ENCODE data around the gene CNOT8.
"Not testable (repeated sequence)": the region's sequence is repeated elsewhere in the genome, so short reads cannot be mapped to it uniquely, and the experiment has no call there.

CNOT8 gene

GRCh38 chr5:154858297-154858971, at the start of gene CNOT8:
Gene CNOT8 (plus strand): TSS chr5:154858627. CDS start chr5:154863279, 4,652 bp downstream.
- peak; percentile 98 for DNase-seq

- no peak for DNase-seq
These were observed 47.2 kb upstream of the CNOT8 start for GRCh38 chr5:154811239-154811638.

- DNase-seq = no peak
These were observed 46.6 kb upstream of the CNOT8 start for GRCh38 chr5:154811653-154812465.

GRCh38 chr5:154813158-154813557, 45.3 kb upstream of the CNOT8 start:
- no peak for DNase-seq

DNA sequence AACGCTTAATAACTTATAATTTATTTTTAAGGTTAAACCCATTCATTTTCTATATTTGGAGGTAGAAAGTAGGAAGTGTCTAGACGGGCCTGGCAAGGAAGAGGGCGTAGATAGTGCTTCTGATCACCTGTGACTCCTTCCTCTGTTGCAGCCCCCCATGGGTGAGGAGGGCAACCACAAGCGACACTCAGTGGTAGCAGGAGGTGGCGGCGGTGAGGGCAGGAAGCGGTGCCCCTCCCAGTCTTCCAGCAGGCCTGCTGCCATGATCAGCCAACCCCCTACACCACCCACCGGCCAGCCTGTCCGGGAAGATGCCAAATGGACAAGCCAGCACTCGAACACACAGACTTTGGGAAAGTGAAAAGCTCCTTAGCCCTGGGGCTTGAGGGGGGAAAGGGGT, 44.7 kb upstream of the CNOT8 start:
- DNase-seq = no peak

- no peak for DNase-seq
These were observed 43.4 kb upstream of the CNOT8 start for GRCh38 chr5:154815025-154815424.

DNA sequence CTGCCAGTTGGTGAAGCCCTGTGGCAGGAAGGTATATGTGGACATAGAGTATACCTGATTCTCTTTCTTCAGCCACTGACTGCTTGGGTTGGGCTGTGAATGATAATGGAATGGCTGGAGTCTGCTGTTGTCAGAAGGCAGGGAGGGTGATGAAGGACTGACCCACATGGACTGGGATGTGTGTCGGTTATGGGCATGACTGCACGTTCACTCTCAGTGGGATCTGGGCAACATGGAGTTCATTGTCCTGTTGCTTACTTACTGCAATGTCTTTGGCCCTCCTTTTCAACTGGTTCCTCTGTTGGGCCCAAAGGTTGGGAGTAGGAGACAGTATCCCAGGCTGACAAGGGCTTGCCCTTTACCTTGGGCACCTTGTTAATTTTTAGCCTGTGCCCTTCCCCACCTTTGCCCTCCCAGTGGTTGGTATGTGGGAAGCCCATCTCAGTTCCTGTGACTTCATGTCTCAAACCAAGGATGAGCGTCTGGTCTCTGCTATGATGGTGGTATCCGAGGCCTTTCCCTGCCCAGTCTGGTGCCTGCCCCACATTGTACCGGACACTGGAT, 42.7 kb upstream of the CNOT8 start:
- no peak for DNase-seq

GRCh38 chr5:154816891-154817492, 41.4 kb upstream of the CNOT8 start:
- DNase-seq = no peak

DNA sequence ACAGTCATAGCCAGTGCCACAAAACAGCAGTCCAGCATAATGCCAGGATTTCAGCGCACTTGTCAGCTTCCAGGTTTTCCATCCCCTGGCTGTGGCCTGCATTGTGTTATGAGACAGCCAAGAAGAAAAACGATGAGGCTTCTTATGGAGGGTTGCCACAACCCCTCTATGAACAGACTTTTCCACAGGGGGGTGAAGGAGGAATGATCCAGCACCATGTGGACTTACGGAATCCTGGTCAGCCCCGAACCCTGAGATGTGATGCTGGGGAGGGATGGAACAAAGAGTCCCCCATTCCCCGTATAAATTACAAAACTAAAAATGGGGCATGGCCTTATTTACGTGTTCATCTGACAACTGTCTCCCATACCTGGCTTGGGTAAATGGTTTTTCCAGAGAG, 40.6 kb upstream of the CNOT8 start:
- DNase-seq = no peak

- DNase-seq = no peak
These were observed 39.8 kb upstream of the CNOT8 start for GRCh38 chr5:154818471-154819116.

GRCh38 chr5:154819546-154819945, 38.9 kb upstream of the CNOT8 start:
- no peak for DNase-seq

DNA sequence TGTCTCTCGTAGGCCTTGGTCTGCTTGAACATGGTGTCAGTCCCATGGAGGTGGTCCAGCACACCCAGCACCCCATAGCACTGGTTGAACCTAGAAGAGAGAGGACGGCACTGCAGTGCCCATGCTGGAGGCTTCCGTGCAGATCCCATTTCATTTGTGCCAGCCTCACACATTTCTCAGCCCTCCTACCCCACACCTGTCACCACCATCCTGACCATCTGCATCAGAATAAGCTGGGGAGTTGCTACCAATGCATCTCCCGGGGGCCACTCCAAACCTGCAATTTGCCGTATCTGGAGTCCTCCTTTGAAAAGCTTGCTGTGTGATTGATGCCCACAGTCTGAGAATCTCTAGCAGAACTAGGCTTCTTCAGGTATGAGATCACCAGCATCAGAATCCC, 38.0 kb upstream of the CNOT8 start:
- no peak for DNase-seq

GRCh38 chr5:154822896-154823295, 35.5 kb upstream of the CNOT8 start:
- DNase-seq = not testable (repeated sequence)

- no peak for DNase-seq
These were observed 34.8 kb upstream of the CNOT8 start for GRCh38 chr5:154823605-154824004.

DNA sequence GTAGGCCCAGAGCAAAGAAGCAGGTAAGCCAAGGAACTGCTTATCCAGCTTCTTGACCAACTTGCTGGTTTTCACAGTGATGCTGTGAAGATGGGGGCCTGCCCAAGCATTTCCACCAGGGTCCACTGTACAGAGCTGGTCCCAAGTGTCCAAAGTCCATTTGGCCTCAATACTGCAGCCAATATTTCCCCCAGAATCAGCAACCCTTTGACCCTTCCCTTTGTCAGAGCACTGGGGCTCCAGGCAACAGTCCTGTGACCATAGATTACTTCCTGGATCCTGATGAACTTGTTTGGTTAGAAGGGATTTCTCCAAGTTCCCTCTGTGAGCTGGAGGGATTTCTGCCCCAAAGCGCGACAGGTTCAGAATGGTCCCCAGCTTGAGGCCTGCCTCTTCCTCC, 34.4 kb upstream of the CNOT8 start:
- DNase-seq = no peak

- DNase-seq = no peak
These were observed 29.2 kb upstream of the CNOT8 start for GRCh38 chr5:154829181-154829588.

DNA sequence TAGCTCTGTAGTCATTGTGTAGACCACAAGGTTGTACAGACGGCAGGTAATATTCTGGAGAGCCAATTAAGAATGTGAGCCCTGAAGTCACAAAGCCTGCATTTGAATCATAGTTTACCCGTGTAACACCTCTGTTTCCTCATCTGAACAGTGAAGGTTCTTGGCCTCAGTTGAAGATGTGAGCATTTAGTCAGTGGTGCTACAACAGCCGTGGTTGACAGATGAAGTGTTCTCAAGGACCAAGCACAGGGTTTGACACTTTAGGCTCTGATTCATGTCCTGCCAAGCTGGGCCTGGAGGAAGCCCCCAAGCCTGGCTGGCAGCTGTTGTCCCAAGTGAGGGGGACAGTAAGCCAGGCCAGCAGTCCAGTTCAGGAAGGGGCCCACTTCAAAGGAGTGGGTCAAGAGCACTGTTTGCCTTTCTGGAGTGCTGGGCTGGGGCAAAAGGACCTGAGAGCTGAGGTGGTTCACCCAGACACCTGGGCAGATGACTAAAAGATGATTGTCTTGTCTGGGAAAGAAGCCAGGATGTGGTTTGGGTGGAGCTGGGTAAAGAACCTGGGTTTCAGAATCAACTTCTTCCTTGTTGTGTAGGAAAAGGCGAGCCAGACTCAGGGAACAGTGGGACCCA, 28.7 kb upstream of the CNOT8 start:
- peak; percentile 48 for DNase-seq

GRCh38 chr5:154830219-154830595, 28.2 kb upstream of the CNOT8 start:
- DNase-seq = no peak

GRCh38 chr5:154830596-154830995, 27.8 kb upstream of the CNOT8 start:
- no peak for DNase-seq

GRCh38 chr5:154831451-154831850, 27.0 kb upstream of the CNOT8 start:
- no peak for DNase-seq

DNA sequence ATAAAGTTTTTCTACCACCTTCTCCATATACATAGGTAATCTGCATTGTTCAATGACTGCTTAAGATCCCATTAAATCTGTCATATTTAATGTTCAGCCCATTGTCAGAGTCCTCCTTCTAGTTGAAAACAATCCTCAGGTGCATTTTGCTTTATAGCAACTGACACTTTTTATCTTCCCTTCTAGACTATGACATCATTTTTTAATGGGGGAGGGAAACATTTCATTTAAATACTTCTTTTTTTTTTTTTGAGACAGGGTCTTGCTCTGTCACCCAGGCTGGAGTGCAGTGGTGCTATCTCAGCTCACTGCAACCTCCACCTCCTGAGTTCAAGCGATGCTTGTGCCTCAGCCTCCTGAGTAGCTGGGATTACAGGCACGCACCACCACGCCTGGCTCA, 25.6 kb upstream of the CNOT8 start:
- not testable (repeated sequence) for DNase-seq

GRCh38 chr5:154834053-154834452, 24.4 kb upstream of the CNOT8 start:
- no peak for DNase-seq

- not testable (repeated sequence) for DNase-seq
These were observed 22.8 kb upstream of the CNOT8 start for GRCh38 chr5:154835701-154836052.
